PC-3 (cell line): ENCODE measurements around the gene FGFR2.

ENCODE experiments used
- CTCF ChIP-seq: fragments of 300-600 bp; sonication (generic); conservative IDR thresholded peaks from 2 replicates; pipeline ENCODE4 v1.5.1; 2017; ENCODE audit warnings: antibody characterized with exemption, low read depth, mild to moderate bottlenecking, low read length
- EZH2 ChIP-seq: fragments of 300-600 bp; sonication (generic); IDR thresholded peaks from one replicate; pipeline ENCODE4 v1.6.1; 2017; ENCODE audit warnings: antibody characterized with exemption, mild to moderate bottlenecking, low read length; ENCODE audit not compliant: unreplicated experiment

- no peak for TF ChIP-seq CTCF
- TF ChIP-seq EZH2 = no peak
Observed at GRCh38 chr10:121494296-121494695, 103.9 kb downstream of the FGFR2 start.
